ENCODE data around the gene LAMA5.
A peak's percentile ranks its signal among the peaks of the same experiment; 100 is the strongest.

LAMA5 gene

DNA sequence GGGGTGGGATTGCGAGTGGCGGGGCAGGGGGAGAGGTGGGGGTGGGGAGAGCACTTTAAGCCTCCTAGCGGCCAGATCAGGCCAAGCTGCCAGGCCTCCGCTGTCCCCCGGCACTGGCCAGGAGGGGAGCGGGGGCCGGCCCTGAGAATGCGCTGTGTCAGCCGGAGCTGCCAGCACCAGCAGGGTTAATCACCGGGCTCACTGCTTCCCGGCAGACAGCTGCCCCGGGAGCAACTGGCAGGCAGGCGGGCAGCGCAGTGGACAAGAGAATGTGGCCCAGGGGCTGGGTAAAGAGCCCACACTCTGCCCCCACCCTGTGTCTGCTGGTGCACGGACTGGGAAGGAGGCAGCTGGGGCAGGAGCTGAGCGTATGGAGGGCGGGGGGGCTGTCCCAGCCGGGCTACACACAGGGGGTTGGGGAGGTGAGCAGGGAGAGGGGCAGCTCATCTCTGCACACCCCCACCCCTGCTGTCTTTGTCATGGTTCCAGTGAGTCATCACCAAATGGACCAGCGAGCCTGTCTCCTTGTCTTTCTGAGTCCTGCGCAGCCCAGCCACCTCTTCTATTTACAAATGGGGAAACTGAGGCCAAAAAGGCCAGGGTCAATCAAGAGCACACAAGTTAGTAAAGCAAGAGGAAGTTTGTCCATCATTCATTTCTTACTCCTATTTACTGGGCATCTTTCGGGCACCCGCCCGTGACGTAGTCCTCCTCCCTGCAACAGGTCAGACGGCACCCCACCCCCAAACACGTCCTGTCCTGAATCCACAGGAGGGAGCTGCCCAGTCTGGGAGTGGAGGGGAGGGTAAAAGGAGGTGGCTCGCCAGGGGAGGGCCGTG is 2.1 kb upstream of the LAMA5 start:
- no peak for DNase-seq

DNA sequence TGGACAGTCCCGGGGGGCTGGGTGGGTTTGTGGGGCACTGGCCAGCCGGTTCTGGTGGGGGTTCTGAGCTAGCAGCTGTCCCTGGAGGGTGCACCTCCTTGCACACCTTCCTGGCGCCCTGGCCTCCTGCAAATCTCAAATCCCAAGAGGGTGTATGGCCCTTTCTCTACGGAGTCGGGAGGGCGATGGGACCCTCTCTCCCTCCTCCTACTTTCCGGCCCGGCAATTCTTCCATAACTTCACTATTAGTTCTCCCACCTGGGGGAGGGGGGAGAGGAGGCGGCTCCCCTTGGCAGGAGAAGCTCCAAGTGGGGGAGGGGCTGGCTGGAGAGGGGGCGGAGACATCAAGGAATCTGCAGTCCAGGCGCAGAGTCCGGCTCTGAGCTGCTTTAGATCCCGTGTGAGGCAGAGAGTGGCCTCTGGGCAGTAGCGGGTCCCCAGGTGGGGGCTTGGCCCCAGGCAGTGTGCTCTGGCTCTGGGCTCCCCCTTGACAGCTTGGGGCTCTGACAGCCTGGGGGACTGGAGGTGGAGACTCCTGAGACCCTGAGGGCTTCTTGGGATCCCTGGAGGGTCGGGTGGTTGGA is 1.4 kb upstream of the LAMA5 start:
- no peak for DNase-seq

DNA sequence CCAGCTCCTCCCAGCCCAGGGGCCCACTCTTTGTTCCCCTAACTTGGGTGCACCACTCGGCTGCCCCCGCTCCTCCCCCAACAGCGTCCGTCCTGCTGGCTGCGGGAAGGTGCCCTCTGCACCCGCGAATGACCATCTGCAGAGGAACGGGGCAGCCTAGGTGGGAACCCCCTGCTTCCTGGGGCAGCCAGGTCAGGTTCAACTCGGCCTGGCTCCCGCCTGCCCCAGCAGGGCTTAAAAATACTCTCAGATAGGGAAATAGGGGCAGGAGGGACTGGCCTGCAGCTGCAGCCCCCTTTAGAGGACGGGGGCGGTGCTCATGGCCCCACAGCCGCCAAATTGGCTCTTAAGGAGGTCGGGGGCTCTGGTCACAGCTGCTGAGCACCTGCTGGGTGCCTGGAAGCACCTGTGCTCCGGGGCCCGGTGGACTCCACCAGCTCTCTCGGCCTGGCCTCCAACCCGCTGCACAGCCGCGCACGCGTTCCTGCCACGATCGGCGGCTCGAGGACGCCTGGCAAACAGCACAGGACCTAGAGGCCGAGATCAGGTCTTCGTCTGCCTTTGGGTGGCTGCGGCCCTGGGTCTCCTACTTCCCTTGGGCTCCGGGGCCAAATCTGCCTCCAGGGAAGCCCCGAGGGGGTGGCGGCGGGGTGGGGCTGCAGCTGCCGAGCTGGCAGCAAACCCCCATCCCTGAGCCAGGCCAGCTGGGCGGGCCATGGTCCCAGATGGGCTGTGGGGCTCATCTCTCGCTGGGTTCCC is 700 bp upstream of the LAMA5 start:
- DNase-seq = no peak

DNA sequence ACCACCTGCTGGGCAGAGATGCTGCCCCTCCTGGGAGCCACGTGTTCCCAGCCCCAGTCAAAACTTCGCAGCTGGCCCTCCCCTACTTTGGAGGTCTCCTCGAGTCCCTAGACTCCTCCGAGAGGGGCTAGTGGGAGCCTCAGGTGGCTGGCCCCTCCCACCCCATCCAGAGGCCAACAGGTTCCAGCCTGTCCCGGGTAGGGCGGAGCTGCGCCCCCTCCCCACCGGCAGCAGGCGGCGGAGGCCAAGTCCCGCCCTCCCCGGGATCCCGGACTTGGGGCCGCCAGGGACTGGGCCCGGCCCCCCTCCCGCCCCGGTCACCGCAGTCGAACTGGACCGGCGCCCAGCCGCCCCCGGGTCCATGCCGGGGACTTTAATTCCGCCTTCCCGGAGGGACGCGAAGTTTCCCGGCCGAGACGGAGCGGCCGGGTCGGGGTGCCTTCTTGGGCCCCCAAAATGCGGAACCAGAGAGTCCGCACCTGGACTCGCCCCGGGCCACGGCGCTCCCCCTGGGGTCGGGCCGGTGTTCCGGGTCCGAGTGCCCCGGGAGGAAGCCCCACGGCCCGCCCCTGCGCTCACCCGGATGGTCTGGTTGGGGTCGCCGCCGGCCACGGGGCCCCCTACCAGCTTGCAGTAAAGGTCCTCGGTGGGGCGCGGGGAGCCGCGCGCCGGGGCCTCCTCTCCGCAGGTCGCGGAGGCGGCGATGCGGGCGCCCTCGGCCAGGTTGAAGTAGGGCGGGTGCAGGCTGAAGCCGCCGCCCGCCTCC is 559 bp downstream of the LAMA5 start:
- DNase-seq = peak; percentile 36

DNA sequence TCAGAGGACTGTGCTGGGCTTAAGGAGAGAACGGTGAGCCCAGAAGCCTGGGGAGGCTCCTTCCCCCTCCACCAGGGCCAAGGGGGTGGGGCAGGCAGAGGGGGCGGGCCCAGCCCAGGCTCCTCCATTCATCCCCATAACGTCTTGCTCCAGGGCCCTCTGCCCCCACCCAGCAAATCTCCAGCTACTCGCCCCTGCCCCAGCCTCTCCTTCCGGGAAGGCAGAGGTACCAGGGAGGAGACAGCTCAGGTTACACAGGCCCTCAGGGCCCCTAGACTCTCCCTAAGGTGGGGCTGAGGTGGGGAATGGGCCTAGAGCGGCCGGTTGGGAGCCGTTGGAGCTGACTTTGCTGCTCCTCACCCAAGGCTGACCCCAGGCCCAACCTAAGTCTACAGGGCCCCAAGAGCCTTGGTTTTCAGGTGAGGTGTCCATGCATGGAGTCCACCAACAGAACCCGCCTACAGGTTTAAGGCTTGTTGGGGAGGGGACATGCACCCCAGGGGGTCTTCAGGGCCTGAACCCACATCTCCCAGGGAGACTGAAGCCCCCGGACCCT is 1.2 kb downstream of the LAMA5 start:
- no peak for DNase-seq

DNA sequence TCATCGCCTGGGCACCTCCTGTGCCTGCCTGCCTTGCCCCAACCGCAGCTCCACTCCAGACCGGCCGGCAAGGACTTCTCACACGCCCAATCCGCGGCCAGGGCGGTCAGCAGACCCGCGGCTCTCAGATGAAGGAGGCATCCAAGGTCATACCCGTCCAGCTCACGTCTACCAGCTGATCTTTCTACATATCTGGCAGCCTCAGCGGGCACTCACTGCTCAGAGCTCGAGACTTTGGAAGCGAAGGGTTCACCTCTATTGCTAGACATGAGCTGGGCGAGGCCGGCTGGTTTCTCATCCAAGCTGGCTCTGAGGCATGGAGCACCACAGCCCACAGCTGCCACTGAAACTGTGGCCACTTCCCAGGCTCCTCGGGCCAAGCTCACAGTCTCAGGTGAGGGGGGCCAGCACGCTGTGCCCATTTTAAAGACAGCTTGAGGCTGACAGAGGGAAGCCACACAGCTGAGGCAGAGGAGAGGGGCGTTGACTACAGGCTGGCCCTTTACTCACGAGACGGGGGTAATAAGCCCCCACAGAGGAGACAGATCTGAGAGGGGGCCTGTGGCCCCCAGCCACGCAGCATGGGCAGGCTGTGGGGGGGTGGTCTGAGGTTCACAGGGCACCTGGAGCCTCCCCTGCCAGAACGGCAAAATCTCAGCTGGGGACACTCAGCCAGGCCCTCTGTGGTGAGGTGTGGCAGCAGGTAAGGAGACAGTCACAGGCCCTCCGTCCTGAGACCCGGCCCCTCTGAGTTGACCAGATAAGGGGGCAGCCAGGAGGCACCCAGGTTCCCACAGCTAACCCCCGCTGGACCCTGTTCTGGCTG is 2.0 kb downstream of the LAMA5 start:
- no peak for DNase-seq

DNA sequence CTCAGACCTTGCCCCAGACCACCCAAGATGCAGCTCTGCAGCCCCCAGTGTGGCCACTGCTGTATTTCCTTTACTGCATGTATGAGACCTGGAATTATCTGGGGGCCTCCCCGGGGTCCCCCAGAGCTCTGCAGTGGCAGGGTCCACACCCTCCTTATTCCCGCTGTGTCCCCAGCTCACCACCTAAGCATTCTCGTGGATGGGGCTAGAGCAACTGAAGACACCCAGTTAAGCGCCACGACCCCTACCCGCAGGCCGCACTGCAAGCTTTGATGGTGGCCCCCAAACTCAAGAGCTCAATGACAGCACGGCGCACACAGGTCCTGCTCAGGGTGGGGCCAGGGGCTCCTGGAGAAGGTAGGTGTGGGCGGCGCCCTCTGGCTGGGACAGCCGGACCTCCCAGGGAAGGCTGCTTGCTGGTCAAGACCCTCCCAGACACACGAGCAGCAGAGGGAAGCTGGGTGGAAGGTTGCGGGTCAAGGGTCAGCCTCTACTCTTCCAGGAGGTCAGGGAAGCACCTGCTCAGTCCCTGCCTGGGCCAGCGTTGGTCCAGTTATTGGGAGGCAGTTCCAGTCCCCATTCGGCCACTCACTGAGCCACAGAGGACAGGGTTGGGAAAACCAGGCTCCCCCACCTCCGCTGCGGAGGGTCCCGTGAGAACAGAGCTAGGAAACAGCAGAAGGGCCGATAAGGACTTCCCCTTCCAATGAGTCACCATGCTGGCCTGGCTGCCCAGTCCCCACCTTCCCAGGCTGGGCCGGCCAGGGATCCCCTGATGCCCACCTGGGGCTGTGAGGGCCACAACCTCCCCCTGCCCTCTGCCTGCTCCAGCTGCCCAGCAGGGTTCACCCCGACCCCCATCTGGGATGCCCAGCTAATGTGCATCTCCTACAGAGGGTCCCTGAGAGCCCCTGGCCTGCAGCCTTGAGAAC is 2.9 kb downstream of the LAMA5 start:
- DNase-seq = no peak

DNA sequence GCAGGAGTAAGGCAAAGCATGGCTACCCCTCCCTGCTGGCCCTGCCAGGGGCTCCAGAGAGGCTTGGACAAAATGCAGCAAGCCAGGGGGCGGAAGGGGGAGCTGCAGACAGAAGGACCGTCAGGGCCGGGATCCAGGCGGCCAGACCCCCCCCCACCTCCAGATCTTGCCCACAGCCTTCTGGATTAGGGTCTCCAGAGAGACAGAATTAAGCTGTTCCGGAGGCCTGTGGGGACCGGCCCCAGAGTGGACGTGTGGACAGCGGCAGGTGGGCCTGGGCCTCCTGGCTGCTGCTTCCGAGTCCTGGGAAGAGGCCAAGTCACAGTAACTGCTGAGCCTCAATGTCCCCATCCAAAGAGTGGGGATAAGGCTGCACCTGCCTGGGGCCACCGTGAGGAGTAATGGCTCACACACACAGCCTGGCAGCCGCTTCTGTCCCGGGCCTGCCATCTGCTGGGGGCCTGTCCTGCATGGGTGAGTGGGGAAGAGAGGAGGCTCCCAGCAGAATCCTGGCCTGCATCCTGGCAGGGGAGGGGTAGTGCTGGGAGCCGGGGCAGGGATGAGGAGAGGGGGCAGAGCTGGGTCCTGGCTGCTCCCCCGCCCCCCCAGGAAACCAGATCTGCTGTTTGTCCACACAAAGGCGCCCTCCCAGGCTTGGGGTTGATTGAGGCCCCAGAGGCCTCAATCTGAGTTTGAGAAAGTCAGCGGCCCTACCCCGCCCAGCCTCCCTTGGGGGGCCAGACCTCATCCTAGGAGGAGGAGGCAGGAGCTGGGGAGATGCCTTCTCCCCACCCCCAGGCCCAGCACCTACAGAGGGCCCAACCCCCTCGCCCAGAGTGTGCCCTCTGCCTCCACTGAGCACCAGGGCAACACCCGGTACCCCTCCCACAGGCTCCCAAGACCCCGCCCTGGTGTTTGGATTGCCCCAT is 3.9 kb downstream of the LAMA5 start:
- no peak for DNase-seq

DNA sequence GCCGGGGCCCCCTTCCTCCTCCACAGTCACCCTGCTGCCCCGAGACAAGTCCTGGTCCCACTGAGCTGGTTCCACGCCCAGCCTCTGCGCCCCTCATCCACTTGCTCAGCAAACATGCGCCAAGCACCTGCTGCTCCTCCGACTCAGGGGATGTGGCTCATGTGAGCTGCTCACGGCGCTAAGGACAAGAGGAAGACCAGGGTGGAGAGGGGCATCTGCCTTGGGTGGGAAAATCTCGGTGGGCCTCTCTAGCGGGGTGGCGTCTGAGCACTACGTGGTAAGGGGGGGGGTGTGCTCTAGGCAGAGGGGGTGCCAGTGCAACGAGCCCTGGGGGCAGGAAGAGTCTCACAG is 4.5 kb downstream of the LAMA5 start:
- DNase-seq = no peak

DNA sequence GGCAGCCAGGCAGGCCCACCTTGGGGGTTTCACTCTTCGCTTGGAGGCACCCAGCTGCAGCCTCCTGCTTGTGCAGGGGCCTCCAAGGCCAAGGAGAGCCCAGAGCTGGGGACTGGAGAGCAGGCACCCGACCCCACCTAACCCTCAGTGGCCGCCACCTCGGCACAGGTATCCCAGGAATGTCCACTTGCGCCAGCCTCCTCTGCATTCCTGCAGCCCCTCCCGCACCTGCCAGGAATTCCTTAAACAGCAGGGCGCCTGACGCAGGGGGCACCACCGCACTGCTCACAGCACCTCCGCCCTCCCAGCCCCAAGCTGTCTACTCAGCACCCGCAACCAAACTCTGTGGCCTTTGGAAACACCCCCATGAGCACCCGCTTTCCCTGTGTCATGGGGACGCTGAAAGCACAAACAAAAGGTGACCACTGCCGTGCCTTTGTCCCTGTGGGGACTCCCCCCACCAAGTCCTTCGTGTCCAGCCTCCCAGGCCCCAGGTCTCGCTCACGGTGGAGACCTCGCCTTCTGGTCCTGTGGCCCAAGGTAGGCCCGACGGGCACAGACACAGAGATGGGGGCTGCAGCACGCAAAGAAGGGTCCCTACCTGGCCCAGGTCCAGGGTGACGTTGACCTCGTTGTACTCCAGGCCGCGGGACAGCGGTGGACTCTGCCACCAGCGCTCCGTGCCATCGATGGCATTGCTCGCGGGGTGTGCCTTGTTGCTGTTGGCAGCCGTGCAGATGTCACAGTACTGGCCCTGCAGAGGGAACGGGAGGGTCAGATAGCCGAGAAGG is 5.1 kb downstream of the LAMA5 start:
- DNase-seq = no peak

DNA sequence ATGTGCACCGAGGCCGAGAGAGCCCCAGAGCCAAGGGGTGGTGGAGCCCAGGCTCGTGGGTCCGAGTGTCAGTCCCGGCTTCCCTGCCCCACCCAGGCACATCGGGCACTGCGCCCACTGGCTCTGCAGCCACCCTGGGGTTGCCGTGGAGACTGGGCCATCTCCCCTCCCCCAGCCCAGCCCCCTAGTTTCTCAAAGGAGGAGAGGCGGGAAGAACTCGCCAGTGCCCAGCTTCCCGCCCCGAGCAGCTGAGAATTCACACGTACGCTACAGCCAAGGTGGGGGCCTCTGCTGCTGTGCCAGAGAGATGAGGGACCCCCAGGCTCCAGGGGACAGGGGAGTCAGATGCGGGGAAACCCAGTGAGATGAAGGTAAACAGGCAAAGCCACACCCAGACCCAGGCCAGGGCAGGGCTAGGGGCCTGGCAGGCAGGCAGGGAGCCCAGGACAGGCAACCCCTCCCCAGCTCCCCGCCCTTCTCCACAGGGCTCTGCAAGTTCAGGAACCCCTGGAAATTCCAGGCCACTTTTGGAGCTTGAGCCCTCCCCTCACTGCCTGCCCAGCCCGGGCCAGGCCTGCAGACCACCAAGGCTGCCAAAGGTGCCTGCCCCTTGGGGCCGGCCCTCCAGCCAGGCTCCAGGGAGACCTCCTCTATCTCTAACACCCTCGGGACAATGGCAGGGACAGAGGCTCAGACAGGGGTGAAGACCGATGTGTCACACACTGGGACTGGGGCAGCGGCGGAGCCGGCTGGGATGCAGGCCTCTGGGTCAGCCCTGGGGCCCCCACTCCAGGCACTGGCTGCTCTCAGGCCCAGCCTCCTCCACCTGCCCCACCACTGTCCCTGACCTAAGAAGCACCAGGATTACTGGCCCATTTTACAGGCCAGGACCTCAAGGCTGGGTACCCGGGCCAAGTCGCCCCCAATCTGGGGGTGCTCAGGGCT is 6.0 kb downstream of the LAMA5 start:
- DNase-seq = peak; percentile 40

DNA sequence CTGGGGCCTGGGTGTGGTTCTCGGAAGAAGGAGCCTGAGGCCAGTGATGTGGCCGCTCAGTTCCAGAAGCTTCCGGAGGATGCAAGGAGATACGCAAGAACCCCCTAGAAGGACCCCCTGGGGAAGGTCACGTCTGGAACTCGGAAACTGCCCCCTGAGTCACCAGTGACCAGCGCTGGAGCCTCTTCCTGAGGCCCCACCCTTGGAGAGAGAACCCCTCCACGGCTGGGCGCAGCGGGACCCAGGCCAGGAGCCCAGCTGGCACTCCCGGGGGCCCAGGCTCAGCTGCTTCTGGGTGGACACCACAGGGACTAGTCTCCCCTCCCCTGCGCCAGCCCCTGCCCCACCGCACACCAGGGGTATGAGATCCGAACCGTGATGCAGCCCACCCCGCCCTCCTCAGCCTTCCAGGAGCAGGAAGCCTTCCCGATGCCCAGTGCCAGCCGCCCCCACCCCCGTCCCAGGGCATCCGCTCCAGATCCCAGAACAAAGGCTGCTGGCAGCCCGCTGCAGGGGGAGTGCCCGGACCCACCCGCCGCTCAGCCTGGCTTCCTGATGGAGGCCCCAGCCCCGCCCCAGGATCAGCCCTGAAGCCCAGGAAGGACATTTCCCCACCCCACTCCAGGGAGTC is 7.5 kb downstream of the LAMA5 start:
- DNase-seq = no peak

DNA sequence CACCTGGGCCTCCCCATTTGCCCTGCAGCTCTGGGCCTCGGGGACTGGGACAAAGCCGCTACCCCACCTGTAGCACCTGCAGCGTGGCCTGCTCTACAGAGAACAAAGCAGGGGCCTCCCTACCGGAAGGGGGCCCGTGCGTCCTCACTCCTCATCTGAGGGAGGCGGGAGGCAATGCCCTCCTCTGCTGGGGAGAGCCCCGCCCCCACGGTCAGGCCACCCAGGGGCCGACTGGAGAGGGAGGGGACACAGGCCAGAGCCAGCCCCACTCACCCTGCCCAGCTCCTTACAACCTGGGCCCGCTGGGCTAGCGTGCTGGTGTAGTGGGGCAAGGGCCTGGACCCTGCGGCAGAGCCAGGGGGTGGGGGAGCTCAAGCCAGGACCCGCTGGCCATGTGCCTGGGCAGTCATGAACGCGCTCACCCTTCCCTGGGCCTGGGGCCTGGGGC is 8.0 kb downstream of the LAMA5 start:
- DNase-seq = no peak

DNA sequence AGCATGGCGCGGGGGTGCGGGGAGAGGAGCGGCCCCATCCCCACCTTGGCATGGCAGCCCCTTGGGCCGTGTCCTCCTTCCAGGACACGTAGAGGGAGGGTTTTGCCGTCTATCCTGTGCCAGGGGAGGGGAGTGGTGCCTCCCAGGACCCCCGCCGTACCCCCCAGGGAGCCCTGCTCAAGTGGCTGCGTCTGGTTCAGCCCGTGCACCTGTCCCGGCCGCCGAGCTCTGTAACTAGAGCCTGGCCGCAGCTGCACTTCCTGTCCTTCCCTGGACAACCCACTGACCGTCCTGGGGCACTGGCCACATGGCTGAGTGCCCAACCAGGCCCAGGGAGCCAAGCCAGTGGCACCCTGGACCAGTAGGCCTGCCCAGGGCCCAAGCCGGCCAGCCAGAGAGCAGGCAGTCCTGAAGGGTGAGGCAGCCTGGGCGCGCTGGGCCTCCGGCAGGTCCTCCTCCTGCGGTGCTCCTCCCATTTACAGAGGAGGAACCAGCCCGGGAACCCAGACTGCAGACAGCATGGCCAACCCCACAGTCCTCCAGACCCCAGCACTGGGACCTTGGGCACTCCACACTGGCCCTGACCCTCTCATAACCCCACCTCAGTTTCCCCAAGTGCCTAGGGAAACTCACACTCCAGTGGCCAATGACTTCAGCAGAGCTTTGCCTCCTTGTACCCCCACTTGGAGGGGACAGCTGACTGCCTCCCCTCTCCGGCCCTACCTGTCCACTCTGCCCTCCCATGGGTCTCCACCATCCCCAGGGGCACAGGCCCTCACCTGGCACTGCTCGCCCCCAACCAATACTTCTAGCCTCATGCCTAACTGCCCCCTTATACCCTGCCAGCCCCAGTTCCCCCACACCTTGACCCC is 8.7 kb downstream of the LAMA5 start:
- DNase-seq = no peak

DNA sequence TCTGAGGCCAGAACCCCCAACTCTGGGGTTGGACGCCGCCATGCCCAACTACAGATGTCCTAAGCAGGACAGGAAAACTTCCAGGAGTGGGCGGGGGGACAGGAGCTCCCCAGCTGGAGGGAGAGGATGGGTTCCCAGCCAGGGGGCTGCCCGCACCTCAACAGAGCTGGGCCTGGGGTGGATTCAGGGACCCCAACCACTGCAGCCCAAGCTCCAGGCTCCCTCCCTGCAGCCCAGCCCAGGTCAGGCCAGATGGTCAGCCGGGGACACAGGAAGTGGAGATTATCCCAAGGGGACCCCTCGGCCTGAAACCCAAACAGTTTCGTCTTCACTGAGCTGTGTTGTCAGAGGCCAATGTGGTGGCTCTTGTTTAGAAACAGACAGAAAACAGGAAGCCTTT is 9.4 kb downstream of the LAMA5 start:
- no peak for DNase-seq

DNA sequence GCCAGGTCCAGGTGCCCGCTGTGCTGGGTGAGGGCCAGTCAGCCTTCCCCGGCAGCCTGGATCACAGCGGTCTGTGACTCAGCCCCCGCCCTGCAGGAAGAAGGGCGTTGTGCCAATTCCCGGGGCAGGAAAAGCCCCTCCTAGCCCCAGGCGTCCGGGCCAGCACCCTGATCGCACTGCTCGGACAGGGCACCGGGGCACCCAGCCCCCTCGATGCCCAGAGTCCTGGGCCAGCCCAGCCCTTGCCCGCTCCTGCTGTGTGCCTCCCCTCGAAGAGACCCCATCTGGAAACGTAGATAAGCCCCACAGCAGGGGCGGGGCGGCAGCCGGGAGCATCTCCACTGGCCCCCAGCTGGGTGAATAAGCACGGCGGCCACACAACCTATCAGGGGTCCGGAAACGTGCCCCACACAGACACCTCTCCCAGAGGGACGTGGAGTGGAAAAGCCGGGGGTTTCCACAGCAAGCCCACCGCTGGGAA is 9.9 kb downstream of the LAMA5 start:
- no peak for DNase-seq
